Activated CD4-positive, alpha-beta T cell treated with anti-CD3 and anti-CD28 coated beads, Interleukin-2, amount 50 U/mL, for 24 hours (primary cell): Measurements from ENCODE around the gene HHLA2.
"Not testable (repeated sequence)": the region's sequence is repeated elsewhere in the genome, so short reads cannot be mapped to it uniquely, and the experiment has no call there.

Experiments used
- DNase-seq, 2 donors: peaks; one replicate each; pipeline ENCODE4 v3.0.0-alpha.2; 2020; ENCODE audit warnings: low read depth in 1 of 2, low spot score in 1 of 2

Gene HHLA2

GRCh38 chr3:108296239-108296638, at the start of gene HHLA2:
Gene HHLA2 (plus strand): TSS chr3:108296548. CDS start chr3:108351814, 55,266 bp downstream.
- no peak for DNase-seq

GRCh38 chr3:108250626-108251025, 45.7 kb upstream of the HHLA2 start:
- no peak for DNase-seq

GRCh38 chr3:108251265-108251664, 45.1 kb upstream of the HHLA2 start:
- DNase-seq, result no peak

GRCh38 chr3:108251844-108252243, 44.5 kb upstream of the HHLA2 start:
- DNase-seq, result no peak

GRCh38 chr3:108255131-108255530, 41.2 kb upstream of the HHLA2 start:
- no peak for DNase-seq

GRCh38 chr3:108264534-108265298, 31.6 kb upstream of the HHLA2 start:
- DNase-seq, result not testable (repeated sequence)

GRCh38 chr3:108268235-108268634, 28.1 kb upstream of the HHLA2 start:
- not testable (repeated sequence) for DNase-seq

GRCh38 chr3:108271626-108272025, 24.7 kb upstream of the HHLA2 start:
- DNase-seq, result no peak

- DNase-seq, result not testable (repeated sequence)
Measured at GRCh38 chr3:108279066-108279465, 17.3 kb upstream of the HHLA2 start.

- DNase-seq, result no peak
Measured at GRCh38 chr3:108280476-108280875, 15.9 kb upstream of the HHLA2 start.

GRCh38 chr3:108281670-108282069, 14.7 kb upstream of the HHLA2 start:
- no peak for DNase-seq

- no peak for DNase-seq
Measured at GRCh38 chr3:108283006-108283405, 13.3 kb upstream of the HHLA2 start.

GRCh38 chr3:108283989-108284388, 12.4 kb upstream of the HHLA2 start:
- no peak for DNase-seq

- DNase-seq, result no peak
Measured at GRCh38 chr3:108285176-108285575, 11.2 kb upstream of the HHLA2 start.

GRCh38 chr3:108287146-108287545, 9.2 kb upstream of the HHLA2 start:
- no peak for DNase-seq

GRCh38 chr3:108288193-108288592, 8.2 kb upstream of the HHLA2 start:
- not testable (repeated sequence) for DNase-seq

GRCh38 chr3:108289159-108289558, 7.2 kb upstream of the HHLA2 start:
- no peak for DNase-seq

GRCh38 chr3:108292450-108292849, 3.9 kb upstream of the HHLA2 start:
- no peak for DNase-seq

GRCh38 chr3:108292905-108293328, 3.4 kb upstream of the HHLA2 start:
- DNase-seq, result no peak

- no peak for DNase-seq
Measured at GRCh38 chr3:108293858-108294257, 2.5 kb upstream of the HHLA2 start.

GRCh38 chr3:108295421-108296175, 750 bp upstream of the HHLA2 start:
- DNase-seq, result no peak

- DNase-seq, result no peak
Measured at GRCh38 chr3:108297647-108298046, 1.3 kb downstream of the HHLA2 start.
